Uterus (tissue), 2 donors: ENCODE results near the gene PRSS3.

ENCODE experiments used
- CTCF ChIP-seq, 4 experiments: fragments of 200-600 bp in 2 of 4; fragments of 450-650 bp in 2 of 4; sonication (generic) in 2 of 4; IDR thresholded peaks; one replicate each; pipeline ENCODE4 v1.5.1; 2016 to 2019; ENCODE audit warnings: antibody characterized with exemption in 4 of 4, mild to moderate bottlenecking in 2 of 4, moderate library complexity in 1 of 4
- POLR2A ChIP-seq, 2 donors: fragments of 450-650 bp; IDR thresholded peaks; one replicate each; pipeline ENCODE4 v1.6.1; 2016; ENCODE audit warnings: antibody characterized with exemption in 2 of 2, mild to moderate bottlenecking in 1 of 2, moderate library complexity in 1 of 2

GRCh38 chr9:33751536-33752129 lies 43.7 kb upstream of the PRSS3 start:
- TF ChIP-seq POLR2A (IDR thresholded peaks at IDR 0.05): no peak
- TF ChIP-seq CTCF (IDR thresholded peaks at IDR 0.05): no peak
